ENCODE data around the gene AMER2. TPM values are rescaled to one million over a fixed set of nuclear protein-coding genes. Genes with fewer than 3 reads are reported as not detected.

AMER2 gene
- total RNA-seq, 1 experiment from 2014 or later: not detected

DNA sequence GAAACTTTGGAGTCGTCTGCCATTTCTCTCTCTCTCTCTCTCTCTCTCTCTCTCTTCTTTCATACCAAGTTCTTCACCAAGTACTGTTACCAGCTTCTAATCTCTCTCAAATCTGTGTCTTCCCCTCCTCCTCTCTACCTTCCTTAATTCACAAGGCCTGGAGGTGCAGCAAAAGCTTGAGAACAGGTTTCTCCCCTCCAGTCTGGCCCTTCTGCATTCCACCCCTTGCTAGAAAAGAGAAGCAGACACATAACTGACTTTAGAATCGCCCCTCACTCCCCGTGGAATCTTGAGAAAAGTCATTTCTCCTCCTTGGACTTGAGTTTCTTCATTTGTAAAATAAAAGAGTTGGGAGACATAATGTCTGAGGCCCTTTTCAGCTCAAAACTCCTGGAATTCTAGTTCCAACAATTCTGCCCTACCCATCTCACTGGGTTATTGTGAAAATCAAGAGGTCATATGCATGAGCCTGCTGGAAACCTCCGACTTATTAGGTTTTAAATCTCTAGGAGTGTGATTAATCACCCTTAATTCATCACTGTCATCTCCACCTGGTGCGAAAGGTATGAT, 20.4 kb downstream of the AMER2 start:
- no peak for DNase-seq (ENCODE audit: low read depth)

DNA sequence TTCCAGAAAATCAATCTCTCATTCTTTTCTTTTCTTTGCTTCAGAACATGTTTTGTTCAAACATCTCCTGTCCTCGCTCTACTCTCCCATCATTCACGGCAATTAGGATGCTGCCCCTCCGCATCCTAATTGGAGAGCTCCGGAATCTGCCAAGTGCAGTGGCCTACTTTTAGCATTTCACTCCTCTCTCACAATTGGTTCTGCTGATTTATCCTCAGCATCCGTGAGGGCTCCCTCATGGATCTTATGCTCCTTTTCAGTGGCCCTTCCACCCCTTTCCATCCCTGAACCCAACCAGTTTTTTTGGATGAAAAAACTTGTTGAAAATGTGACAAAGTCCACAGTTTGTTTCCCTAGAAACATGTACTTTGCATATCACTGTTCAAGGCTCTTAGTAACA, 22.4 kb downstream of the AMER2 start:
- DNase-seq (ENCODE audit: low read depth): no peak

DNA sequence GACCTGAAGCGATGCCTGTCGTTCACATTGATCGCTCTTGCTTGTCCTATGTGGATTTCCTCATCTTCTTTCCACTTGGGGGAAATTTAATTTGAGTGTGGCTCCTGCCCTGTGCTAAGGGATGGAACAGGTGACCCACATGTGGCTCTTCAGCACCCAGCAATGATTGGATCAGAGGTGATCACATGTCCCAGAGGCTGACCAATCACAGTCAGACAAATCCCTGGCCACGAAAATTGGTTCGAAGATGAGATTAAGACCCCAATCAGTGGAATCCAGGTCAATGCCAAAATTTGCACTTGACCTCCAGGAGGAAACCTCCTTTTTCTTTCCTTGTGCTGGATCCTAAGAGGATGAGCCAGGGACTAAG, 23.7 kb downstream of the AMER2 start:
- no peak for DNase-seq (ENCODE audit: low read depth)

DNA sequence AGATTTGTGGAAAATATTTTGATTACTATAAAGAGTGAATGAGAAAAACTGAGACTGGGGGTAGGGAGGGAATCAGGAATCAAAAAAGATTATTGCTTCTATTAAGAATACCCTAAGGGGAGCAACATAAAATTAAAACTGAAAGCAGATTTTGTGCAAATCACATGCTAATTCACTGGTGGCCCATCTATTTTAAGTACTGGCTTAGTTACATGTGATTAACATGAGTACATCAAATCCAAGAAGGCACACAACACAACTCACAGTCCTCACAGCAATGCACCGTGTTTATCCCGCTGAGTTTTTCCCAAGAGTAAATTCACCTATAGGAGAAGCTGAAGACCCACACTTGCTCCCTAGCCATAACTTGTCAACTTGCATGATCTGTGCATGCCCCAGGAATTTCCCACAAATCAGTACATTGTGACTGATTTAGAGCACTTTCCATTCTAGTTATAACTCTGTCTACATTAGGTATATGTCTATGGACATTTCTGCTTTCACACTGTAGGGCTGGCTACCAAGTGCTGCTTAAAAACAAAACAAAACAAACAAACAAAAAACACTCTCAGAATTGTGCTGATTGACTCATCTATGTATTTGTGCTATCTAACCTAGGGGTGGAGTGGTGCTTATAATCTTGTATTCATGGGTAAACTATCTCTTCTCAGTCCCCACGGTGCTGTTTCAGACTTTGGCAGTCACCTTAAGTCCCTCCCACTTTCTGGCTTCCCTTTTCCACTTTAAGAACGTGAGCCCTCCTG, 24.3 kb downstream of the AMER2 start:
- DNase-seq (ENCODE audit: low read depth): no peak

DNA sequence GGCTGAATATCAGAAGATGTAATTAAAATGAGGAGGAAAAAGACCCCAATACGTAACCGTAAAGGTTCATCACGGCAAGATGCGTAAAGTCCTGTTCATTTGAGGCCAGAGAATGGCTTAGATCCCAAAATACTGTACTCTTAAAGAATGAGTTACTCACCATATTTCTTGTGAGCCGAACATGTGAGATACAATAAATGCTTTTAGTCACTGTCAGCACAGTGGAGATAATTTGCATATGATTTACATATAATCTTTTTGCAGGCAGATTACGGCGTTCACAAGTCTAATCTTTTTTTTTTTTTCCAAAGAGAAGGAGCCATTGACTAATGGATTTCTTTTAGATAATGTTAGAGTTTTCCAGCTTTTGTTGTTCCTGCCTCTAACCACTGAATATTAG, 28.4 kb downstream of the AMER2 start:
- DNase-seq (ENCODE audit: low read depth): no peak

DNA sequence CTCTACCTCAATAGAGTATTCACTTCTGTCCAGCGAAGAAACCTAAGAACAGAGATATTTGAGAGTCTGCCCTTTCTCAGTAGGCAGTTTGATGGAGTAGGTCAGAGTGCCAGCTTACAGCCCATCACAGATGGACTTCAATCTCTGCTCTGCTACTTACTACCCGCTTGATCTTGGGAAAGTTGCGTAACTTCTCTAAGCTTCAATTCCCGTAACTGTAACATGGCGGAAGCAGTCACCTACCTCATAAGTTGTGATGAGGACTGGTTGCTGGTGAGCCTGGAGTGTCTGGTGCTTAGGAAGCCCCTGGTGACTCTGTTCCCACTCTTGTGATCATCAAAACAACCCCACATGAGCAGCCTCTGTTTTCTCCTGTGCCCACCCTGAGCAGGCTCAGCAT, 31.0 kb downstream of the AMER2 start:
- no peak for DNase-seq (ENCODE audit: low read depth)

DNA sequence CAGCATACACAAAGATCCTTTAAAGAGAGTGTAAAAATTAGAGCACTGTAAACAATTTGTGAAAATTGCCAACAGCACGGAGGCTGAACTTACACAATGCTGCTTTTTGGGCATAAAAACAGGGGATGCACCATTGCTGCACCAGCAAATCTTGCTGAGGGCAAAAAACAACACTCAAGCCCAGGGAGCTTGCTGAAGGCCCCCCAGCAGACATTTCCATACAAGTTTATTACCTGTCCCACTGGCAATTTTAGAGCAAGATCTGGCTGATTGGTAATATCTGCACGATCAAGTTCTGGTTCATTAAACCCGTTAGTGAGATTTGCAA, 34.3 kb downstream of the AMER2 start:
- no peak for DNase-seq (ENCODE audit: low read depth)

DNA sequence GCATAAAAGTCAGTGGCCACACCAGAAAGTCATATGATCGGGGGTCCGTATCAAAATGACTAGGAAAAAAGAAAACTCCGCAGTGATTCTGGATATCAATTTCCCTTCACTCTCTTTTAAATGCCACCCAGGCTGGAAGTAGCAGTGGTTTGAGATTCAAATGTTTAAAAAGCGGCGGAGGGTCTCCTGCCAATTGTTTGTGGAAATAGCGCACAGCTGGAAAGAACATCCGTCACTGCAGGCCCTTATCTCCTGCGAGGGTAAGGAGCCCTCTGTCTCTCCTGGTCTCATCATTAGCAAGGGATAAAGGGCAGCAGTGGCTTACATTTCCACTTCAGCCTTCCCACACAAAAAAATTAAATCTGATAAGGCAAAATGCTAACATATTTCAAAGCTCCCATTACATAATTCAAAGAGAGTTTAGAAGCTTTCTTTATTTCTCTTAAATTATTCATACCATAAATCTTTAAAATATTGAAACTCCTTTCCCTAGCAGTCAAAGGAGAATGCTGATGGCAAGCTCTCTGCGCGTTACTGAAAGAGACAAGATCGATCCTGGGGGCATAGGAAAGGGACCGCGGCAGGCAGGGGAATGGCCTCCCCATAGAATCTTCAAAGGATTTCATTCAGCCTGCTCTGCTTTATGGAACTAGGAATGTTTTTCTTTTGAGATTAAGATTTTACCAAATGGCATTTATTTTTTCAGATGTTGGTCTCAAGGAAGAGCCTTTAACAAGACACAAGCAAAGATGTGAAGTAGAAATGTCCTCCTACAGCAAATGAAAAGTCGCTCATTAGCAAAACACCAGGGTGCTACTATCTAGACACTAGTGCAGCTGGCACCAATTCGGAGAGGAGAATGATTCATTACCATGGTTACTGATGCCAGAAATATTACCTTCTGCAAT, 35.0 kb downstream of the AMER2 start:
- no peak for DNase-seq (ENCODE audit: low read depth)

DNA sequence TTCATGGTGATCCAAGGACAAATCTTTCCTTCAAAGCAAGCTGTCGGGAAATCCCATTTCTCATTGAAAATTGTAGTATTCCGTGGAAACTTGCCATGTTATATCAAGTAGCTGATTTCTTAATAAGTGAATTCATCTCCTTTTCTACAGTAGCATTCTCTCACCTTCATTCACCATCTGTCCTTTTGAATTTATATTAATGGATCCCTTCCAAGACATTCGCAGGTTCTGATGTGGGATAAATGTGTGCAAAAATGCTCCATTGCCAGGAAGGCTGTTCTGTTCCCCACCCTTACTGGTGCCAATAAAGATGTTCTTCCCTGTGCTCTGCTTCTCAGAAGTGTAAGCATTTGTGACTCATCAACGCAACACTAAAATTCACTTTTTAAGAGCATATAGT, 36.2 kb downstream of the AMER2 start:
- DNase-seq (ENCODE audit: low read depth): no peak

DNA sequence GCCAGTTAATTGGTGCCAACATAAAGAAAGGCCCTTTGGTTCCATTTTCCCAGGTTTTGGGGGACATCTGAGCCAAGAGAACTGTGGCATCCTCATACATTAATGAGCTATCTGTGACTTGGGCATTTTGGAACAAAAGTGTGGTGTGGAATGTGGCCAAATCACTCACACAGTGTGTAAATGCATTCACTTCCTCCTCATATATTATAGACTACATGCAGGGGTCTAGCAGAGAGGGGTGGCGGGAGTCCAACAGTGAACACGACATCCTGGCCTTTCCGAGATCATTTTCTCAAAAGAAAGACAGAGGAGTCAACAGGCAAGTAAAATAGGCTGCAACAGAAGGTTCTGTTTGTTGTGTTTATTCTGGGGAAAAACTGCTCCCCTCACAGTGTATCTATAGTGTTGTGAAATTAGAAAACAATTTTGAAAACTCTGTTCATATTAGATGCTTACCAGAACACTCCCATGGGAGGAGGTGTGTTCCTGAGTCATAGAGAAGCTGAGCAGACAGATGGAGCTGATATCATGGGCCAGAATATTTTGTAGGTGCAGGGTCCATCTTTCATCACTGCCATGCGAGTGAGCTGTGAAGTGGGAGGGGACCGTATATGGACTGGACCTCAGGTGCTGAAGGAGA, 39.2 kb downstream of the AMER2 start:
- DNase-seq (ENCODE audit: low read depth): no peak

DNA sequence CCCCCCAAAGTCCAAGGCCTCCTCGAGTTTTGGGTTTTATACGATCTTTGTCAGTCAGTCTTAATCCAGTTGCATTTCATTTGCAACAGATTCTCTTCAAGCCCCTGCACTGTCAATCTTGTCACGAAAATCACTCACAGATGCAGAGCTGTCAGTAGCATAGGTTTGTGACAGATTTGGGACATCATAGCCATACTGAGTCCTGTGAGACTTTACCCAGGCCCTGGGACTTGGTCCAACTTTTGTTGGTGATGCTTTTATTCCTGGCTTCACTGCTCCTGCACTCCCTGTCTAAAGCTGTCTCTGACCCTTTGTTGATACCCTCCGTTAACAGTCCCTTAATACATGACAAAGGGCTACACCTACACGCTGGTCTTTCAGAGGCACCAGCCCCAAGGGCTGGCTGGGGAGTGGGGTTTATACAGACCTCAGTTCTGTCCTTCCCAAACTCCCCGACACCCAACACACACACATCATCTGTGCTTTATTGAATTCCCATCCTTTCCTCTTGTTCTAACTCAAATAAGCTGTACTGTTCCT, 40.1 kb downstream of the AMER2 start:
- DNase-seq (ENCODE audit: low read depth): no peak

DNA sequence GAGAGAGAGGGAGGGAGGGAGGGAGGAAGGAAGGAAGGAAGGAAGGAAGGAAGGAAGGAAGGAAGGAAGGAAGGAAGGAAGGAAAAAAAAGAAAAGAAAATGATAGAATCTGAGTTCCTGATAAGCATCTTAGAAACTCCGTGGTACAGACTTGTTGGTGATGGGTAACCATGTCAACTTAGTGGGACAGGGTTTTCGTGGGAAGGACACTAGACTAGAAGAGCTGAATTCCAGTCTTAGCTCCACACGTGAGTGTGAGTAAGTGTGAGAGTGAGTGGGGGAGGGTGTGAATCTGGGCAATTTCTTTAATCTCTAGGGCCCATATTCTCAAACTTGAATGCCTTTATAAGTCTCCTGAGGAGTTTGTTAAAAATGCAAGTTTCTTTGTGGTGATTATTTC, 41.1 kb downstream of the AMER2 start:
- no peak for DNase-seq (ENCODE audit: low read depth)

DNA sequence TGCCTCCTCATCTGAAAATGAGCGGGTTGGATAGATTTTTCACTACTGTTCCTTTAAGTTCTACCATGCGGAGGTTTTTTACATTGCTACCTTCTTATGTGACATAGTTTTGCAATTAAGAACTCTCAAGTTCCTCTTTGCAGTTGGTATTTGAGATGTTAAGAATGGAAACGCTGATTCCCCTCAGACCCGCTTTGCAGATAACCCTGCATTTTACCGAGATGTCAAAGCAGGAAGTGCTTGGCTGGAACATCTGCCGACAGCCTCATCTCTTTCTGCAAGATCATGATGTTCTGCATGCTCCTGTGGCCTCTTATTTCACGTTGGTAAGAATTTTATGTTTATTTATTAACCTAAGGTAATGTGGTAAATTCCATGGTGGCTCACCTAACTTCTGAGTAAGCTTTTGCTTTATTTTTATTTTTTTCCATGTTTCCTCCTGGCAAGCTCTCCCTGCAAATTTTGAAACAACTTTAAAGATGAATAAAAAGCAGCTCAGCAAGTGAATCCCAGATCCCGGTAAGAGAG, 53.6 kb downstream of the AMER2 start:
- no peak for DNase-seq (ENCODE audit: low read depth)

DNA sequence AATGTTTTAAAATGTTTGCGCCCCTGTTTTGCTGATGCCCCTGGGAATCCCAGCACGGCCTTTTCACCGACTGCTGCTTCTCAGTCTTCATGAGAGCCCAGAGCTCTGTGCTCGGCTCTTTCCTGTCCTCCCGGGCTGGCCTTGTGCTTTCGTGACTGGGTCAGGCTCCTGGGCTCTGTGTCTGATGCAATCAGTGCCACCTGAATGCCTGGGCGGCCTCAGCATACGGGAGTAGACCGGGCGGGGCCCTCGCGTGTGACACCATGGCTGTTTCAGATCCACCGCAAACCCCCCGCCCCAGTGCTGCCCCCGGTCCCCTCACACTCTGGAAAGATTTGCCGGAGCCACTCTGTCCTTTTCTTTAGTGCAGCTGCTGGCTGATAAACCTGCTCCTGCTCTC, 54.8 kb downstream of the AMER2 start:
- no peak for DNase-seq (ENCODE audit: low read depth)

DNA sequence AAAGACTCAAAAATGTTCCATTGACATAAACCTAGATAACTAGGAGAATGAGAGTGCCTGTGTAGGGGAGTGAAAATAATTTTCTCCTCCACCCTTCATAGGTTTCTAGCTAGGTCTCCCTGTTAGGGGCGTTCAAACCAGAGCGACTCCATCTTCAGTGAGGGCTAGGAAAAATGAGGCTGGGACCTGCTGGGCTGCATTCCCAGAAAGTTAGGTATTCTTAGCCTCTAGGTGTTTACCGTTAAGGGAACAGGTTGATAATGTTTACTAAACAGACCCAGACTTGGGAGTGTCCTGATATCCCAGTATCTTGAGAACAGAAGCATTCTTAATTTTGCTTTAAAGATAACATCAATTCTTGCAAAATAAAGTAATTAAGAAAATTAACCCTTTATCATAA, 56.0 kb downstream of the AMER2 start:
- DNase-seq (ENCODE audit: low read depth): no peak

DNA sequence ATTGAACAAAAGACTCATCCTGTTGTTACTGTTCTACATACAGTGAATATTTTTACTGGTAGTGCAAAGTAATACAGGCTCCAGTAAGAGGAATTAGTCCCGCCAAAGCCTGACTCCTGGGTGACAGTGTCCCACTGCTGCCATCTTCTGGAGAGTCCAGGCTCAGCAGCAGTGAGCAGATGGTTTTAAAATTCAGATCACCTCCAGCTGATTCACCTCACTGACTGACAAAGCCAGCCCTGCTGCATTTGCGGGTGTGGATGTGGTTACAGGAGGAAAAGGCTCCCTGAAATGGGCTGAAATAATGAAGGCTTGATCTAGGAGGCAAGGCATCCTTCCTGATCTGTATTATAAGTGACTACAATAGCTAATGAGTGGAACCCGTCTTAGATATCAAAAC, 57.9 kb downstream of the AMER2 start:
- peak; percentile 66 for DNase-seq (ENCODE audit: low read depth)

DNA sequence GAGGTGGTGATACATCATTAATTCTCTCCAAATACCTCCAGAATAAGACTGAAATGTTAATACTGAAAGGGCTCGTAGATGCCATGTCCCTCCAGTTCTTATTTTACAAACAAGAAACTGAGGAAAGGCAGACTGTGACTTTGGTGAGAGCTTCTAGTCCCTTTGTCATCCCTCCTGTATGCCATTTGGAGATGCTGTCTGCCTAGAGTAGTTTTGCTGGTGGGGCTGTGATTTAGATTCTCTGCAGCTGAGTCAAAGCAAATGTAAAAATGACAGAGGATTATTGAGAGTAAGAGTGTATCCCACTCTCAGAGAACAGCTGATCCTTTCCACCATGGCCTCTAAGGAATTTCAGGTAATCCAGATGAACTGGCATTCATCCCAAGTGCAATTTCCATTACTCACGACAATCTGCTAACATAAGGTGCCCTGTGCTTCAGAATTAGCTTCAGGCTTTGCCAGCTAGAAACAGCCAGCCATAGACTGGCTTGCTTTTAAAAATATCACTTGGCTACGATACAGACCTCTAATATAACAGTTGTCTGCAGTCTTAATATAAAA, 59.3 kb downstream of the AMER2 start:
- no peak for DNase-seq (ENCODE audit: low read depth)

Measured in M059J (cell line).